ENCODE data around the gene GPX5.
A peak's percentile ranks its signal among the peaks of the same experiment; 100 is the strongest.

Gene GPX5

DNA sequence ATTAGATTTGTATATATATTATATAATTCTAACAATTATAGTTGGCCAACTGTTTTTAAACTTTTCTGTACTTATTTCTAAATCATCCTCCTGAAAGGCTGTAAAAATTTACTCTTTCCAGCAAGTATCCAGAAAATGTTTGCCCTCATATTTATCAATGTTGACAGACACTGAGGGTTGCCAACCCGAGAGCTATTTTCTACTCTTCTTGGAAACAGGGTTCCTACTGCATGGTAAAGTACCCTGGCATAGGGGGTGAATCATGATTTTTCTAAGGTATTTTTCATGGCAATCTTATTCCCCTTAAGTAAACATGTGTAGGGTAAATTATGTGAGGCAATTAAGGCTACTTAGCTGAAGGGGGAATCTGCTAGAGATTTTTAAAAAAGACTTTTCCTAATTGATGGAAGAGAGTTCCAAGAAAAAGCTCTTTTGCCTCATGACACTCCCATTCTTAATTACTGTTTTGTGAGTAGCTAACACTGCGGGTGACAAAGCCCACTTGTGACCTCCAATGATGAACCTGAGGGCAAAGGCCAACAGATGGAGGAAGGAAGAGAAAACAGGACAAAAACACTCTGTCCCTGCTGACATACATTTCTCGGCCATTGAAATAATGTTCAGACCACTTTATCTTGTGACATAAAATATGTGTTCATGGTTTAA, 37.9 kb downstream of the GPX5 start:
- DNase-seq = peak; percentile 13

DNA sequence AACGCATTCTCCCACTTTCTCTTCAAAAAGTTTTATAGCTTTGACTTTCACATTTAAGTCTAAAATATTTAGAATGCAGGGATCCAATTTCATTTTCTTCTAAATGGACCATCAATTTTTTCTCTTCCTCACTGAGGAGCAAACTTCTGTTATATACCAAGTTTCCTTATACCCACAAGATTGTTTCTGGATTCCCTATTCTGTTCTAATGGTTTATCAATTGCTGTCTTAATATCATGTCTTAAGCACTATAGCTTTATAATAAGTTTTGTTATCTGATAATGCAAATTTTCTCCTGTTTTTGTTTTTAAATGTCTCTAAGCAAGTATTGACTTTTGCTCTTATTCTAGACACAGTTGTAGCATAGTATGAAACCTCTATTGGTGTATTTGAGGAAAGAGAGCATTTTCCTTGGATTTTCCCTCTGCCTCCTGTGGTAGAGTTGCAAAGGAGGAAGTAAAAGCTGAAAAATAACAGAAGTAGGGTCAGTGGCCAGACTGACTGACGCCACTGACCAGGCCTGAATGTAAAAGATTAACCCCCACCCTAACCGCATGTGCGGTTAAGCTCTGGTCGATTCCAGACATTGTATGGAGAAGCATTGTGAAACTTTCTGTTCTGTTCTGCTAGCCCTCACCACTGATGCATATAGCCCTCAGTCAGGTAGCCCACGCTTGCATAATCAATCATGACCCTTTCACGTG, 40.3 kb downstream of the GPX5 start:
- no peak for DNase-seq

DNA sequence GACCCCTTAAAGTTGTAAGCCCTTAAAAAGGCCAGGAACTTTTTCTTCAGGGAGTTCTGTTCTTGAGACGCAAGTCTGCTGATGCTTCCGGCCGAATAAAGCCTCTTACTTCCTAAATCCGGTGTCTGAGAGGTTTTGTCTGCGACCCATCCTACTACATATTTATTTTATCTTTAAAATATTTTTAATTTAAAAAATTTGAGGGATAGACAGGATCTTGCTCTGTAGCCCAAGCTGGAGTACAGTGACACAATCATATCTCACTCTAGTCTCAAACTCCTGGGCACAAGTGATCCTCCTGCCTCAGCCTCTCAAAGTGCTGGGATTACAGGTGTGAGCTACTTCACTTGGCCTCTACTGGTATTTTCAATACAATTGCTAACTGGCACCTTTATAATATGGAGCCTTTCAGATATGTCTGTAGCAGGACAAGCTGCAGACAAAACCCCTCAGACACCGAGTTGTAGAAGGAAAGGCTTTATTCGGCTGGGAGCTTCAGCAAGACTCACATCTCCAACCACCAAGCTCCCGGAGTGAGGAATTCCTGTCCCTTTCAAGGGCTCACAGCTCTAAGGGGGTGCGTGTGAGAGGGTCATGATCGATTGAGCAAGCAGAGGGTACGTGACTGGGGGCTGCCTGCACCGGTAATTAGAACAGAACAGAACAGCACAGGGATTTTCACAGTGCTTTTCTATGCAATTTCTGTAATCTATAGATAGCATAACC, 41.0 kb downstream of the GPX5 start:
- no peak for DNase-seq

DNA sequence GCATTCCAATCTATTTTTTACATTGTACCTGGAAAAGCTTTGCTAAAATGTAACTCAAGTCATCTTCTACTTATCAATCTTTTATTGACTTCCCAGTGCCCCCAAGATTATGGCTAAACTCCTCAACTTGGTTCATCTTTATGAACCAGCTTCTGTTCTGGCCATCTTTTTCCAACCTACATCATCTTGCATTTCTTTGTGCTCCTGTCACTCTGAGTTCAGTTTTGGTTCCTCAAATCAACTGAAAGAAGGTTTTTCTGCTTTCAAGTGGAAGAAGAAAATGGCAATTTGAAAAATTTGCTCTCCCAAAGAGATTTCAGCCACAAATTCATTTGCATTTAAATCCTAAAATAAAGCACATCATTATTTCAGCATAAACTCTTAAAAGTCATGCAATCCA, 41.8 kb downstream of the GPX5 start:
- no peak for DNase-seq

DNA sequence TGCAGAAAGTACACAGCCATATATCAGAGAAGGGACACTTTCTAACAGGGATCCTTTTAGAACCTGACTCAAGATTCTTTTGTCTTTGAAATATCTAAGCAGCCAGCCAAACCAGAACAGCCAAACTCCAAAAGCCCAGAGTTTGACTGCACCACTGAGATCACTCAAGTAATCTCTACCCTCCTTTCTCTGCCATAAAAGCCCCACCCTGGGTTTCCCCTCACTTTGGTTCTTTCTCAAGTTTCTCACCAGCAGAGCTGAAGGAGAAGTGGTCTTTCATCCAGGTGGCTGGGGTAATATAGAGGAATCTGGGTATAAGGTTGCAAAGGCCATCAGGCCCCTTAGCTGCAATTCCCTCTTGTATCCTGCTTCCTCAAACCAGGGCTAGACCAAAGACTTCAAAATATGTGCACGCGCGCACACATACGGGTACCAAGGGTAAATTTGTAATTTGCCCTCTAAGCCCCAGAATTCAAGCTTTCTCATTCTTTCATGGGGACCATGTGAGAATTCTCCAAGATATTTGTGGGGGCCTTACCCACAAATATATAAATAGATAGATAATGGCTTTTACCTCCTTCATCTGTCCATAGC, 42.9 kb downstream of the GPX5 start:
- no peak for DNase-seq

DNA sequence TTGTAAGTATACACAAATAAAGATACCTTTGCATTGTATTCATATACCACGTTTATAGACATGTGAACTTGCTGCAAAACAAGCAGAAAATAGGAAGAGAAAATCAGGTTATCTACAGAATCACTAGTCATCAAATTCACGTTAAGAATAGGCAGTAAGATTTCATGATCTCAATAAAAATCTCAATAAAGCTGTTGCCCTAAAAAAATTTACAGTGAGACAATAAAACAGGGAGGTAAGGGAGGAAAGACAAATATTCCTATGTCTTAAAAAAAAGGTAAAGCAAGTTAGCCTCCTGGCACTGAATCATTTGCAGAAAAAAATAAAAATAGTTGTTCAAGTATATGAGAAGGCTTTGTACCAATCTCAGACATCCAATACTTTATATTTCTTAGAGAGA, 44.1 kb downstream of the GPX5 start:
- no peak for DNase-seq

DNA sequence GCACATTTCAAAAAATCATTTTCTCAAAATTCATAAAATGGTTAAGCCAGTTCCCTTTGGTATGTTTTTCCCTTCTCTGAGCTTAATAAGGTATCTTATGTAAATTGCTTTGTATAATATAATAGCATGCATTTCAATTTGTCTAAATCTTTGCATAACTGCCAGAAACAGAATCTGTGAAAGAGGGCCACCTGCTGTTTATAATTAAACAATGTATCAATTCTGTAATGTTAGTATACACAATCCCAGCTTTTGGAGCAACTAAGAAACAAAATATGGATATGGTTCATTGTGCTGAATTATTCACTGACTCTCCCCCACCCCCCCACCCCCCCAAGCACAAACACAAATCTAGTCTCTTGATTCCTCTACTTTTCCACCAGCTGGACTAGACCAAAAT, 54.8 kb downstream of the GPX5 start:
- peak; percentile 36 for DNase-seq

DNA sequence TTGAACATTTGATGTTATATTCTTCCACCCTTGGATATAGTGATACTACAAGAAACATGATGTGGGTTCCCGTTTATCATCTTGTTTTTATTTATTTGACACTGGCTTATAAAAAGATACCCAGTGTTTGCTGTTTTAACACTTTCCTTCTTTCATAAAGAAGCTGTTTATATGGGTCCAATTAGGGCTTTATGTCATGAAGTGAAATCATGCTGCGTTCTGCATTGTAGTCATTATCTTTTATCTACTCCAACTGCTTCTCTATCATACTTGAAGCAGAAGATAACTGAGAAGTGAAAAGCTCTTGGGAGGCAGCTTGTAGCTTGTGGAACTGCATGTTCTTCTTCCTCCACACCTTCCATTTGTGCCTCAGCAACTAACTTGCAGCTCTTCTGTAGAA, 57.8 kb downstream of the GPX5 start:
- DNase-seq = no peak
